Measurements from ENCODE around the gene DUS2. TPM values are rescaled to one million over a fixed set of nuclear protein-coding genes. Genes with fewer than 3 reads are reported as not detected.

Gene DUS2
- total RNA-seq, 4 donors from 2014 or later: 9.2 to 13.1 (median 11.2) TPM

GRCh38 chr16:68035227-68035626, 12.1 kb downstream of the DUS2 start:
- intact Hi-C loops (cut with DNase I; ENCODE audit: low total_unique reads): no loop called here
- peaks cover 0 to 3% (median 0%) of the 10 kb centered on the region in 4 donors for H3K36me3 ChIP-seq
- H3K4me3 ChIP-seq: no peak overlapping the region
- H3K27me3 ChIP-seq: no peaks in the 10 kb centered on the region
- in situ Hi-C loops (cut with MboI; ENCODE audit: low pct_ligation_motif_present in 1 of 4, low pct_unique_long_range_greater_than_20kb in 1 of 4, low sequenced_read_pairs in 3 of 4): no loop called here
- WGBS, 2 donors (ENCODE audit: low coverage in 1 of 2): 100% methylated on average over 2 of the region's 2 CpGs
- TF ChIP-seq EP300 (IDR thresholded peaks at IDR 0.05; ENCODE audit: low read depth): no peak
- no peak for TF ChIP-seq POLR2A (IDR thresholded peaks at IDR 0.05)
- TF ChIP-seq POLR2AphosphoS5 (IDR thresholded peaks at IDR 0.05): no peak
- TF ChIP-seq CTCF (IDR thresholded peaks at IDR 0.05): no peak
- H3K27ac ChIP-seq: no peak overlapping the region
- H3K4me1 ChIP-seq: no peaks in the 10 kb centered on the region
- DNase-seq: no peak
- H3K9me3 ChIP-seq: no peaks in the 10 kb centered on the region

GRCh38 chr16:68037841-68038597, 14.9 kb downstream of the DUS2 start:
- in situ Hi-C loops (cut with MboI; ENCODE audit: low pct_ligation_motif_present in 1 of 4, low pct_unique_long_range_greater_than_20kb in 1 of 4, low sequenced_read_pairs in 3 of 4) (no loop called here), intact Hi-C loops (cut with DNase I; ENCODE audit: low total_unique reads) (no loop called here)
- H3K27me3 ChIP-seq: no peaks in the 10 kb centered on the region
- H3K4me1 ChIP-seq: no peaks in the 10 kb centered on the region
- DNase-seq: no peak
- H3K36me3 ChIP-seq: peaks cover 0 to 3% (median 0%) of the 10 kb centered on the region in 4 donors
- WGBS, 2 donors (ENCODE audit: low coverage in 1 of 2): 46 to 79% methylated on average over 2 to 9 of the region's 9 CpGs
- H3K4me3 ChIP-seq: no peak overlapping the region
- peak overlapping the region; percentile 16 to 38 (median 28) for H3K27ac ChIP-seq
- TF ChIP-seq CTCF (IDR thresholded peaks at IDR 0.05): no peak
- no peak for TF ChIP-seq EP300 (IDR thresholded peaks at IDR 0.05; ENCODE audit: low read depth)
- TF ChIP-seq POLR2AphosphoS5 (IDR thresholded peaks at IDR 0.05): no peak
- TF ChIP-seq POLR2A (IDR thresholded peaks at IDR 0.05): no peak
- H3K9me3 ChIP-seq: no peaks in the 10 kb centered on the region

- in situ Hi-C loops (cut with MboI; ENCODE audit: low pct_ligation_motif_present in 1 of 4, low pct_unique_long_range_greater_than_20kb in 1 of 4, low sequenced_read_pairs in 3 of 4) (loop anchor here in 1 of 4 donors (10.0 kb wide), 1 partner anchor 46 kb away; the partner anchor contains the start of gene DPEP2), intact Hi-C loops (cut with DNase I; ENCODE audit: low total_unique reads) (loop anchor here (1.0 to 5.0 kb wide), 2 partner anchors 47 to 223 kb away; no protein-coding TSS in a partner anchor)
- 65 to 74% methylated on average over 6 to 13 of the region's 14 CpGs for WGBS, 2 donors (ENCODE audit: low coverage in 1 of 2)
- DNase-seq: peak; percentile 89
- no peaks in the 10 kb centered on the region for H3K4me1 ChIP-seq
- H3K27ac ChIP-seq: peak overlapping the region in 1 of 4 donors; percentile 18
- TF ChIP-seq EP300 (IDR thresholded peaks at IDR 0.05; ENCODE audit: low read depth) (no peak), CTCF (IDR thresholded peaks at IDR 0.05) (peak; percentile 83 to 90 (median 90)), POLR2A (IDR thresholded peaks at IDR 0.05) (no peak)
- H3K9me3 ChIP-seq: no peaks in the 10 kb centered on the region
- H3K4me3 ChIP-seq: no peak overlapping the region
- H3K36me3 ChIP-seq: peaks cover 0 to 3% (median 0%) of the 10 kb centered on the region in 4 donors
- H3K27me3 ChIP-seq: no peaks in the 10 kb centered on the region
Observed at GRCh38 chr16:68040506-68041288, 17.6 kb downstream of the DUS2 start.

- Histone ChIP-seq H3K9me3 (no peaks in the 10 kb centered on the region), H3K27me3 (no peaks in the 10 kb centered on the region), H3K4me3 (no peak overlapping the region), H3K36me3 (peaks cover 0 to 3% (median 0%) of the 10 kb centered on the region in 4 donors), H3K27ac (no peak overlapping the region), H3K4me1 (no peaks in the 10 kb centered on the region)
- DNase-seq: no peak
- WGBS, 2 donors (ENCODE audit: low coverage in 1 of 2): 85 to 90% methylated on average over 2 of the region's 2 CpGs
- in situ Hi-C loops (cut with MboI; ENCODE audit: low pct_ligation_motif_present in 1 of 4, low pct_unique_long_range_greater_than_20kb in 1 of 4, low sequenced_read_pairs in 3 of 4) (loop anchor here in 1 of 4 donors (10.0 kb wide), 1 partner anchor 47 kb away; the partner anchor contains the start of gene DPEP2), intact Hi-C loops (cut with DNase I; ENCODE audit: low total_unique reads) (loop anchor here (5.0 kb wide), 1 partner anchor 224 kb away; no protein-coding TSS in a partner anchor)
- TF ChIP-seq POLR2AphosphoS5 (IDR thresholded peaks at IDR 0.05): no peak
- no peak for TF ChIP-seq CTCF (IDR thresholded peaks at IDR 0.05)
- no peak for TF ChIP-seq EP300 (IDR thresholded peaks at IDR 0.05; ENCODE audit: low read depth)
- TF ChIP-seq POLR2A (IDR thresholded peaks at IDR 0.05): no peak
Observed at GRCh38 chr16:68041783-68042182, 18.7 kb downstream of the DUS2 start.
